ENCODE measurements around the gene GJD4. TPM values are rescaled to one million over a fixed set of nuclear protein-coding genes. Genes with fewer than 3 reads are reported as not detected.

Gene GJD4
- total and polyA plus RNA-seq, 2 experiments from 2014 or later: not detected

DNA sequence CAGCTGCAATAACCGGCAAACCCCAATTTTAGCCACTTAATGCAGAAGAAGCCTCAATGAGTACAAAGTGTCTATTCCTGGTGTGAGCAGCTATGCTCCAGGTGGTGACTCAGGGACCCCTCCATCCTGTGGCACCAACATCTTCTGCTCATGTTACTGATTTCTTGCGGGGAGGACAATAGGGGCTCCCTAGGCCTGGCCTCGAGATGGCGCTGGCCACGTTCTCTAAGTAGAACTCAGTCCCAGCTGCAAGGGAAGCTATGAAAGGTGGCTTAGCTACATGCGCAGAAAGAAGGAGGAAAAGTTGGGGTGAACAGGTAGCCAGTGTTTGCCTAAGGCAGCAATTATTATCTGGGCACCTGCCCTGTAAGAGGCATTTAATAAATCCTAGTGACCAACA is 6.6 kb downstream of the GJD4 start:
- ATAC-seq: peak; percentile 57; the same call in 2 of the 3 replicates
- H3K27ac Mint-ChIP-seq: no peak overlapping the region
- no peaks in the 10 kb centered on the region for H3K4me1 Mint-ChIP-seq

DNA sequence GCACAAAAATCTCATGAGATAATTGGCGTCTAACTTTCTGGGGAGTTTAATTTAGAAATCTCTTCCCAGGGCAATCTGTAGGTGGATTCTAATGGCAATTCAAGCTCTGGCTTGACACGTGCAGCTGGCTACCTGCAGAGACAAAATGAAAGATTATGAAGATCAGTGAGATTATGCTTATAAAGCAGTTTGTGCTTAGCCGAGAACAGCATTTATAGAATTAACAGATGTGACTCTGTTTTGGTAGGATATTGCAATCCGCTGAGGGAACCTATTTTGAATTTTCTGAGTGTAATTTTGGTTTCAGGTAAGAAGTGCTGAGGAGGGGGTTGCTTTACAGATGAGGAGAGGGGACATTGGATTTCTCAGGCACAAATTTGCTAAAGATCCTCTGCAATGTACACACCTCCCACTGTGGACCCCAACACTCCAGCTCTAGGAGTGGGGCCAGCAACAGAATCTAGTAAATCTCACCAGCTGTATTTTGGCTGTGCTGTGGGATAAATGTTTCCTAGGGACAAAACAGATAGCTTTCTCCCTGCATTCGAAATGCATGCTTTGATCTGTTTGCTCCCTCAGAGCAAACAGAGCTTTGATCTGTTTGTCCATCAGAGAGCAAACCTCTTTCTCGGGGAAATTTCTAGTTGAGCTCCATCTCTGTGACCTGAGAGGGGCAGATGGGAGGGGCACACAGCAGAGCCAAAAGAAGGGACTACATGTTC is 7.4 kb downstream of the GJD4 start:
- Histone ChIP-seq H3K9me2 (ENCODE audit: insufficient read depth) (no peaks in the 10 kb centered on the region), H3K4me1 (ENCODE audit: insufficient read depth) (no peaks in the 10 kb centered on the region), H3K4me3 (no peak overlapping the region), H3K79me2 (replicated peaks; ENCODE audit: insufficient read depth) (no peaks in the 10 kb centered on the region), H2AFZ (peak overlapping the region; percentile 38; the same call in 1 of the 2 replicates), H3K4me2 (no peak overlapping the region), H3K27me3 (ENCODE audit: insufficient read depth) (peaks cover 18% of the 10 kb centered on the region), H3K27ac (ENCODE audit: low read depth) (no peak overlapping the region), H3K36me3 (ENCODE audit: insufficient read depth) (no peaks in the 10 kb centered on the region), H3F3A (replicated peaks; ENCODE audit: low read depth) (no peaks in the 10 kb centered on the region), H4K20me1 (replicated peaks; ENCODE audit: insufficient read depth) (no peaks in the 10 kb centered on the region)
- ATAC-seq: no peak
- H3K9me3 Mint-ChIP-seq: peaks cover 23% of the 10 kb centered on the region
- DNase-seq (ENCODE audit: low spot score): no peak
- no peak overlapping the region for H3K27ac Mint-ChIP-seq
- H3K36me3 Mint-ChIP-seq (ENCODE audit: low read depth): peaks cover 17% of the 10 kb centered on the region
- no peaks in the 10 kb centered on the region for H3K4me1 Mint-ChIP-seq
- H3K4me3 Mint-ChIP-seq: no peak overlapping the region
- peaks cover 6% of the 10 kb centered on the region for H3K27me3 Mint-ChIP-seq (ENCODE audit: insufficient read depth, low read depth, poor library complexity)
- TF ChIP-seq STAT1 (IDR thresholded peaks at IDR 0.05; ENCODE audit: unreplicated experiment) (no peak), ZNF114 (CRISPR knock-in tag; IDR thresholded peaks at IDR 0.05) (no peak), EZH2 (IDR thresholded peaks at IDR 0.05; ENCODE audit: low read depth, unreplicated experiment) (no peak)
- TF ChIP-seq, protein P1, sequence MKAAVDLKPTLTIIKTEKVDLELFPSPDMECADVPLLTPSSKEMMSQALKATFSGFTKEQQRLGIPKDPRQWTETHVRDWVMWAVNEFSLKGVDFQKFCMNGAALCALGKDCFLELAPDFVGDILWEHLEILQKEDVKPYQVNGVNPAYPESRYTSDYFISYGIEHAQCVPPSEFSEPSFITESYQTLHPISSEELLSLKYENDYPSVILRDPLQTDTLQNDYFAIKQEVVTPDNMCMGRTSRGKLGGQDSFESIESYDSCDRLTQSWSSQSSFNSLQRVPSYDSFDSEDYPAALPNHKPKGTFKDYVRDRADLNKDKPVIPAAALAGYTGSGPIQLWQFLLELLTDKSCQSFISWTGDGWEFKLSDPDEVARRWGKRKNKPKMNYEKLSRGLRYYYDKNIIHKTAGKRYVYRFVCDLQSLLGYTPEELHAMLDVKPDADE (IDR thresholded peaks at IDR 0.05): no peak
- TF ChIP-seq, protein P2, sequence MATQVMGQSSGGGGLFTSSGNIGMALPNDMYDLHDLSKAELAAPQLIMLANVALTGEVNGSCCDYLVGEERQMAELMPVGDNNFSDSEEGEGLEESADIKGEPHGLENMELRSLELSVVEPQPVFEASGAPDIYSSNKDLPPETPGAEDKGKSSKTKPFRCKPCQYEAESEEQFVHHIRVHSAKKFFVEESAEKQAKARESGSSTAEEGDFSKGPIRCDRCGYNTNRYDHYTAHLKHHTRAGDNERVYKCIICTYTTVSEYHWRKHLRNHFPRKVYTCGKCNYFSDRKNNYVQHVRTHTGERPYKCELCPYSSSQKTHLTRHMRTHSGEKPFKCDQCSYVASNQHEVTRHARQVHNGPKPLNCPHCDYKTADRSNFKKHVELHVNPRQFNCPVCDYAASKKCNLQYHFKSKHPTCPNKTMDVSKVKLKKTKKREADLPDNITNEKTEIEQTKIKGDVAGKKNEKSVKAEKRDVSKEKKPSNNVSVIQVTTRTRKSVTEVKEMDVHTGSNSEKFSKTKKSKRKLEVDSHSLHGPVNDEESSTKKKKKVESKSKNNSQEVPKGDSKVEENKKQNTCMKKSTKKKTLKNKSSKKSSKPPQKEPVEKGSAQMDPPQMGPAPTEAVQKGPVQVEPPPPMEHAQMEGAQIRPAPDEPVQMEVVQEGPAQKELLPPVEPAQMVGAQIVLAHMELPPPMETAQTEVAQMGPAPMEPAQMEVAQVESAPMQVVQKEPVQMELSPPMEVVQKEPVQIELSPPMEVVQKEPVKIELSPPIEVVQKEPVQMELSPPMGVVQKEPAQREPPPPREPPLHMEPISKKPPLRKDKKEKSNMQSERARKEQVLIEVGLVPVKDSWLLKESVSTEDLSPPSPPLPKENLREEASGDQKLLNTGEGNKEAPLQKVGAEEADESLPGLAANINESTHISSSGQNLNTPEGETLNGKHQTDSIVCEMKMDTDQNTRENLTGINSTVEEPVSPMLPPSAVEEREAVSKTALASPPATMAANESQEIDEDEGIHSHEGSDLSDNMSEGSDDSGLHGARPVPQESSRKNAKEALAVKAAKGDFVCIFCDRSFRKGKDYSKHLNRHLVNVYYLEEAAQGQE (IDR thresholded peaks at IDR 0.05; ENCODE audit: unreplicated experiment): no peak

More for the DNA sequence above, 6.6 kb downstream of the GJD4 start:
- no peaks in the 10 kb centered on the region for H3F3A ChIP-seq (replicated peaks; ENCODE audit: low read depth)
- no peak overlapping the region for H3K4me2 ChIP-seq
- peak; percentile 49 for DNase-seq (ENCODE audit: low spot score)
- Mint-ChIP-seq H3K9me3 (peaks cover 25% of the 10 kb centered on the region), H3K27me3 (ENCODE audit: insufficient read depth, low read depth, poor library complexity) (peaks cover 10% of the 10 kb centered on the region), H3K4me3 (no peak overlapping the region), H3K36me3 (ENCODE audit: low read depth) (peaks cover 17% of the 10 kb centered on the region)
- H3K4me1 ChIP-seq (ENCODE audit: insufficient read depth): no peaks in the 10 kb centered on the region
- no peaks in the 10 kb centered on the region for H4K20me1 ChIP-seq (replicated peaks; ENCODE audit: insufficient read depth)
- H2AFZ ChIP-seq: no peak overlapping the region
- H3K4me3 ChIP-seq: no peak overlapping the region
- TF ChIP-seq POLR2AphosphoS5 (IDR thresholded peaks at IDR 0.05; ENCODE audit: low read depth): no peak
- TF ChIP-seq, protein P3, sequence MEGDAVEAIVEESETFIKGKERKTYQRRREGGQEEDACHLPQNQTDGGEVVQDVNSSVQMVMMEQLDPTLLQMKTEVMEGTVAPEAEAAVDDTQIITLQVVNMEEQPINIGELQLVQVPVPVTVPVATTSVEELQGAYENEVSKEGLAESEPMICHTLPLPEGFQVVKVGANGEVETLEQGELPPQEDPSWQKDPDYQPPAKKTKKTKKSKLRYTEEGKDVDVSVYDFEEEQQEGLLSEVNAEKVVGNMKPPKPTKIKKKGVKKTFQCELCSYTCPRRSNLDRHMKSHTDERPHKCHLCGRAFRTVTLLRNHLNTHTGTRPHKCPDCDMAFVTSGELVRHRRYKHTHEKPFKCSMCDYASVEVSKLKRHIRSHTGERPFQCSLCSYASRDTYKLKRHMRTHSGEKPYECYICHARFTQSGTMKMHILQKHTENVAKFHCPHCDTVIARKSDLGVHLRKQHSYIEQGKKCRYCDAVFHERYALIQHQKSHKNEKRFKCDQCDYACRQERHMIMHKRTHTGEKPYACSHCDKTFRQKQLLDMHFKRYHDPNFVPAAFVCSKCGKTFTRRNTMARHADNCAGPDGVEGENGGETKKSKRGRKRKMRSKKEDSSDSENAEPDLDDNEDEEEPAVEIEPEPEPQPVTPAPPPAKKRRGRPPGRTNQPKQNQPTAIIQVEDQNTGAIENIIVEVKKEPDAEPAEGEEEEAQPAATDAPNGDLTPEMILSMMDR (conservative IDR thresholded peaks at IDR 0.05; ENCODE audit: low read depth in 2 of 2): peak; percentile 55 to 67
- peaks cover 26% of the 10 kb centered on the region for H3K27me3 ChIP-seq (ENCODE audit: insufficient read depth)
- no peaks in the 10 kb centered on the region for H3K9me2 ChIP-seq (ENCODE audit: insufficient read depth)
- H3K27ac ChIP-seq (ENCODE audit: low read depth): no peak overlapping the region
- H3K79me2 ChIP-seq (replicated peaks; ENCODE audit: insufficient read depth): no peaks in the 10 kb centered on the region
- H3K36me3 ChIP-seq (ENCODE audit: insufficient read depth): no peaks in the 10 kb centered on the region
